Measurements from ENCODE around the gene UBALD1.

Gene UBALD1

DNA sequence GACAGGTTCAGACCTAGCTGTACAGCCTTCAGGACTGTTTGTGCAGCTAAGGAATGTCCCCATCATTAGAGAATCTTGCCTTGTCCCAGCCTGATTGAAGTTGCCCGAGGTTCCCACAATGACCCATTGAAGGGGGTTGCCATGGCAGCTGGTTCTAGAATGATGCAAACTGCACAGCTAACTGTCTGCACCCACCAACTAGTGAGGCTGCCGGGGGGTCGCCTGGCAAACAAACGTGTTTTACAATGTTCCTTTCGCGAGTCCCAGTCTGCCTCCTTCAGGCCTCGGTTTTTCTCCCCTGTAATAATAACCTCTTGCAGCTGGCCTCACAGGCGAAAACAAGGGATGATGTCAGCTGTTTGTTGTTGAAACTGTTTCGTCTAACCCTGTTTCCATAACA, 53.1 kb downstream of the UBALD1 start:
- DNase-seq (ENCODE audit: low read depth), result no peak
- no peak overlapping the region for H3K4me3 ChIP-seq (ENCODE audit: control insufficient read depth, low read depth, low read length)
- TF ChIP-seq, protein P1, sequence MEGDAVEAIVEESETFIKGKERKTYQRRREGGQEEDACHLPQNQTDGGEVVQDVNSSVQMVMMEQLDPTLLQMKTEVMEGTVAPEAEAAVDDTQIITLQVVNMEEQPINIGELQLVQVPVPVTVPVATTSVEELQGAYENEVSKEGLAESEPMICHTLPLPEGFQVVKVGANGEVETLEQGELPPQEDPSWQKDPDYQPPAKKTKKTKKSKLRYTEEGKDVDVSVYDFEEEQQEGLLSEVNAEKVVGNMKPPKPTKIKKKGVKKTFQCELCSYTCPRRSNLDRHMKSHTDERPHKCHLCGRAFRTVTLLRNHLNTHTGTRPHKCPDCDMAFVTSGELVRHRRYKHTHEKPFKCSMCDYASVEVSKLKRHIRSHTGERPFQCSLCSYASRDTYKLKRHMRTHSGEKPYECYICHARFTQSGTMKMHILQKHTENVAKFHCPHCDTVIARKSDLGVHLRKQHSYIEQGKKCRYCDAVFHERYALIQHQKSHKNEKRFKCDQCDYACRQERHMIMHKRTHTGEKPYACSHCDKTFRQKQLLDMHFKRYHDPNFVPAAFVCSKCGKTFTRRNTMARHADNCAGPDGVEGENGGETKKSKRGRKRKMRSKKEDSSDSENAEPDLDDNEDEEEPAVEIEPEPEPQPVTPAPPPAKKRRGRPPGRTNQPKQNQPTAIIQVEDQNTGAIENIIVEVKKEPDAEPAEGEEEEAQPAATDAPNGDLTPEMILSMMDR (conservative IDR thresholded peaks at IDR 0.05; ENCODE audit: control insufficient read depth, insufficient read depth, low read depth, low read length), result no peak
